Measurements from ENCODE around the gene UFM1.

DNA sequence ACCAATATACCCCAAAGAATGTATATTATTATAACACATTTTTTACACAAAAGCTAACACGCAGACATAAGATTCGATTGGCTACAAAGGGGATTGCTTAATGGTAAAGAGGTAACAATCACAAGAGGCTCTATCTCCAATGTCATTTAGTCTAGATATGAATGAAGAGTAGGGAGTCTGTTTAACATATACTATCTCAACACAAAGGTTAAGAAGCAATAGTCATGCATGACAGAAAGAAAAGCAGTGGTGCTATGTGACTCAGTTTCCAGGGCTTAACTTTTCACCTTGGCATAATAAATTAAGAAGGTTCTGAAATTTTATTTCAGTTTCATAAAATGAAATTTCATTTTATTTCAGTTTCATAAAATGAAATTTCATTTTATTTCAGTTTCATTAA, 33.3 kb downstream of the UFM1 start:
- no peak for TF ChIP-seq POLR2A (IDR thresholded peaks at IDR 0.05)
- TF ChIP-seq, protein P1, sequence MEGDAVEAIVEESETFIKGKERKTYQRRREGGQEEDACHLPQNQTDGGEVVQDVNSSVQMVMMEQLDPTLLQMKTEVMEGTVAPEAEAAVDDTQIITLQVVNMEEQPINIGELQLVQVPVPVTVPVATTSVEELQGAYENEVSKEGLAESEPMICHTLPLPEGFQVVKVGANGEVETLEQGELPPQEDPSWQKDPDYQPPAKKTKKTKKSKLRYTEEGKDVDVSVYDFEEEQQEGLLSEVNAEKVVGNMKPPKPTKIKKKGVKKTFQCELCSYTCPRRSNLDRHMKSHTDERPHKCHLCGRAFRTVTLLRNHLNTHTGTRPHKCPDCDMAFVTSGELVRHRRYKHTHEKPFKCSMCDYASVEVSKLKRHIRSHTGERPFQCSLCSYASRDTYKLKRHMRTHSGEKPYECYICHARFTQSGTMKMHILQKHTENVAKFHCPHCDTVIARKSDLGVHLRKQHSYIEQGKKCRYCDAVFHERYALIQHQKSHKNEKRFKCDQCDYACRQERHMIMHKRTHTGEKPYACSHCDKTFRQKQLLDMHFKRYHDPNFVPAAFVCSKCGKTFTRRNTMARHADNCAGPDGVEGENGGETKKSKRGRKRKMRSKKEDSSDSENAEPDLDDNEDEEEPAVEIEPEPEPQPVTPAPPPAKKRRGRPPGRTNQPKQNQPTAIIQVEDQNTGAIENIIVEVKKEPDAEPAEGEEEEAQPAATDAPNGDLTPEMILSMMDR (IDR thresholded peaks at IDR 0.05) = no peak

All from adrenal gland (tissue), 5 donors.